Activated T-cell treated with anti-CD3 and anti-CD28 coated beads for 1 hour (primary cell): ENCODE results near the gene ZNF275.
"Not testable (repeated sequence)": the region's sequence is repeated elsewhere in the genome, so short reads cannot be mapped to it uniquely, and the experiment has no call there.

ENCODE experiments used
- DNase-seq: peaks from one replicate; pipeline ENCODE4 v3.0.0-alpha.2; 2020; ENCODE audit warnings: low read depth

The ZNF275 gene

DNA sequence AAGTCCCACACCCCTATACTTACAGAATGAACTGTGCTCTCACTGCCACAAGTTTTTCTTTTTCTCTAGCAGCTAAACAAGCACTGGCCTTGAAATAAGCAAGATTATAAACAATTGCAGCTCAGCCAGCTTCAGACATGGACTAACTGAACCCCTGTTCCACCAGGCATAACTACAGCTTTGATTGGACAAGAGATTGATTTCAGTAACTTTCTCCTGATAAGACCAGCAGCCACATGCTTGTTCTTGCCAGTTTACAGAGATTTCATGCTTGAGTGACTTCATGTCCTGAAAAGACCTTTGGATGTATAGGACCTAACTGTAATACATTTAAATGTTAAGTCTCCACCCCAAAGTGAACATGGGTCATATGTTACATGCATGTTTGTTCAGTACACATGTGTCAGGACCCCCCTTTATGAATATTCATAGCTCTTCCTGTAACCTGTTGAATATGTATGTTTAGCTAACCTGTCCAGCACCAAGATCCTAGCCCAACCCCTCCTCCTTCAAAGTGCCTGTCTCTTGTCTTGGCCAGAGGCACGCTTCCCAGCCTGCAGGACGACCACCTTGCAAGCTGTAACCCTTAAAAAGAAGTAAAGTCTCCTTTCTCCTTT is 27.9 kb downstream of the ZNF275 start:
- DNase-seq = no peak

DNA sequence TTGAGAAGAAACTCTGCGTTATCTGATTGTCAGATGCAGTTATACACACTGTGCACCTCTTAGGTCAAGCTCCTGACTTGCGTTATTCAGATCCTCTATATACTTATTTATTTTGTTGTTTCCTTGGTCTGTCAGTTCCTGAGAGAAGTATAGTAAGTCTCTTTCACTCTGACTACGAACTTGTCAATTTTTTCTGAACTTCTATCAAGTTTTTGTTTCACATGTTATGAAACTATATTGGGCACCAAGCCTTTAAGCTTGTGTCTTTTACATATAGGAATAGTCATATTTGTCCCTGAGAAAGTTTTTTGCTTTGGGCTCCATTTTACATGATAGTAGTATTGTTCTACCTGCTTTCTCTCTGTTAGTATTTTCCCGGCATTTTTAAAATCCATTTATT is 31.7 kb downstream of the ZNF275 start:
- no peak for DNase-seq

- no peak for DNase-seq
These were observed 32.2 kb downstream of the ZNF275 start for GRCh38 chrX:153366119-153366518.

- no peak for DNase-seq
These were observed 33.1 kb downstream of the ZNF275 start for GRCh38 chrX:153366878-153367538.

DNA sequence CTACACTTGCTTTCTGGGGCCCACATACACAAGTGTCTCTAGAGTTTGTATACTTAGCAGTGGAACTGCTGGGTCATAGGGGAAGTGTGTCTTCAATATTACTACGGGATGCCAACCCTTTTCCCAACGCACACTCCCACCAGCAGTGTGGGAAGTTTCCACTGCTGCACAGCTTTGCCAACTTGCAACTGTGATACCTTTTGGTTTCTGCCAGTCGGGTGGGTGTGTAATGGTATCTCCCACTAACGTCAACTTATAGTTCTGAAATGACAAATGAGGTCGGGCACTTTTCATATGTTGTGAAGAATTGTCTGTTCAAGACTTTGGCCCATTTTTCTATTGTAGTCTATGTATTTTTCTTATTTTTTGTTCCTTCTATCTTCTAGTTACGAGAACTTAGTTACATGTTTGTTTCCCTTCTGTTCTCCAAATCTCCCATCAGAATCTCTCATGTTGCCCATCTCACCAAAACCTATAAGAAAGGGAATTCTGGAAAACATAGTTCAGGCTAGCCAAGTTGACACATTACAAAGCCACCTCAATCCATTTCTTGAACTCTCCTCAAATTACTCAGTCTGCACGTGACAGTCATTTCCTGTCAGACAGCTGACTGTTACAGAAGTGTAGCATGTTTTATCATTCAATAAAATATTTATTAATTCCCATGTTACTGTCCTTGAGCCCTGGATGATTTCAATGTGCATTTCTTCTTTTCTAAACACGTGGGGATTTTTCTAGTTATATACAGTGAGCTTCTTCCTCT is 36.5 kb downstream of the ZNF275 start:
- DNase-seq = no peak

DNA sequence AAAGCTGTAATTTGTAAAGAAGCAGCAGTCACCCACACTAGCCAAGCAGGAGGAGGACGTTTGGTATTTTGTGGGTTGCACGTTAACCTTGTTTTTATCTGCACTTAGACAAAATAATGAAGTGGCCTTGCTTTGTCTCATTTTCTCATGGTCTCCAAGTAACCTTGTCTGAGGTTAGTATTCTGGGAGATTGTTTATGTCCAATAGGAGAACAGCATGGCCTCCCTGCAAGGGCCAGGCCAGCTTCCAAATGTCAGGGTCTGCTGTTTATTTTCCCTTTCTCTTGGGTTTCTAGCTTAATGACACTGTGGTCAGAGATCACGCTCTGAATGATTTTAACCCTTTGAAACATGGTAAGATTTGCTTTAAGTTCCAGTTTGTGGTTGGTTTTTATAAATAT is 37.3 kb downstream of the ZNF275 start:
- no peak for DNase-seq

GRCh38 chrX:153372949-153373348 is 39.0 kb downstream of the ZNF275 start:
- DNase-seq = no peak

GRCh38 chrX:153374426-153374825 is 40.5 kb downstream of the ZNF275 start:
- DNase-seq = no peak

DNA sequence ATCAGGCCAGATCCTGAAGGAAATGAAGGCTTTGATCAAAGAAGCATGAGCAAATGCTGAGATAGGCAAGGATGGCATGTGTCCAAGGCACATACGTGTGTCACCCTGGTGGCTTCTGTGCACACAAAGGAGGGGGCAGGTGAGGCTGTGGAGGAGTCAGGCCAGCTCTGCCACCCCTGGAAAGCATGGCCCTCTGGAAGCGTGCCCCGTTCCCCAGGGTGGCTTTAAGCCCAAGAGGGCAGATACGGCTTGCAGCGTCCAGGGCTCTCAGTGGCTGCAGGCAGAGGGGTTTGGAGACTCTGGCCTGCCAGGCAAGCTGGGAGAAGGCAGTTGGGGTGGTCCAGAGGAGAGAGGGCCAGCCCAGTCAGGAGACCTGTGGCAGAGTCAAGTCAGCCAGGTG is 41.6 kb downstream of the ZNF275 start:
- no peak for DNase-seq

- no peak for DNase-seq
These were observed 43.8 kb downstream of the ZNF275 start for GRCh38 chrX:153377727-153378126.

- DNase-seq = no peak
These were observed 44.7 kb downstream of the ZNF275 start for GRCh38 chrX:153378607-153379006.

GRCh38 chrX:153379508-153379907 is 45.6 kb downstream of the ZNF275 start:
- DNase-seq = no peak

DNA sequence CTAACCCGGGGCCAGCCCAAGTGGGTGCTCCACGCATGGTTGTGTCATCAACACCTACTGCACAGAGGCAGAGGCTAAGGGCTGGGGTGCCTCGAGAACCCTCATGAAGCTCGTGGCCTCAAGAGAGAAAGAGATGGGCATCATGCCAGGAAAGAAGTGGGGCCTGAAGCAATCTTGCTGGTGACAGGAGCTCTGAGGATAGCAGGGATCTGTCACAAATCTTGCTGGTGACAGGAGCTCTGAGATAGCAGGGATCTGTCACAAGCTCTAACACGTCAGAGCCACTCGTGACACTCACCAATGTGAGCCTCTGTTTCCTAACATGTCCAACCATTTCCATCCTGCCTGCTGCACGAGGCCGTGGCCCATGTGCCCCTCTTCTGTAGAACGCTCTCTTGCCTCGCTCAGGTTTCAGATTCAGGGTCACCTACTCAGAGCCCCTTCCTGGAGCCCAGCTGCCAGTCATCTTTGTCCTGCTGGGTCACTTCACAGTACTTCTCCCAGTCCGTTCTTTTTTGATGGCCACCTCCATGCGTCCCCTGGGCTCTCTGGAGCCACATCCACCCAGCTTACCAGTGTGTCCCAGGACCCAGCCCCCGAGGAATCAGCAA is 46.1 kb downstream of the ZNF275 start:
- DNase-seq = no peak

DNA sequence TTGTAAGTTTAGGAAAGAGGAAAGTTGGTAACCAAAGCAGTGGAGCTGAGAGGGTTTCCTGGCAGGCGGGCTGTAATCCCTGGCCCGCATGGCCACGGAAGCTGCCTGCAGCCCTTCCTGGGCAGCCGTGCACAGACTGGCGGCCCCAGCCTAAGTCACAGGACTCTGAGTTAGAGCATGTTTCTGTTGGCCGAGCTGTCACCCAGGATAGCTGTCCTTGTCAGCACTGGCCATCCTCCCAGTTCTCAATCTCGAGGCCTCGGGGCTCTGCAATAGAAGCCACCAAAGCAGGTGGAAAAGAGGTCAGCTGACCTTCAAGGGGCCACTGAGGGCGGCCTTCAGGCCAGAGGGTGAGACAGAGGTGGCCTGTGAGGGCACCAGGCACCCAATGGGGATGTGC is 46.7 kb downstream of the ZNF275 start:
- no peak for DNase-seq

GRCh38 chrX:153381684-153382532 is 48.0 kb downstream of the ZNF275 start:
- DNase-seq = no peak

- no peak for DNase-seq
These were observed 48.9 kb downstream of the ZNF275 start for GRCh38 chrX:153382563-153383482.

GRCh38 chrX:153384390-153384789 is 50.4 kb downstream of the ZNF275 start:
- DNase-seq = no peak

GRCh38 chrX:153384973-153385372 is 51.0 kb downstream of the ZNF275 start:
- not testable (repeated sequence) for DNase-seq

DNA sequence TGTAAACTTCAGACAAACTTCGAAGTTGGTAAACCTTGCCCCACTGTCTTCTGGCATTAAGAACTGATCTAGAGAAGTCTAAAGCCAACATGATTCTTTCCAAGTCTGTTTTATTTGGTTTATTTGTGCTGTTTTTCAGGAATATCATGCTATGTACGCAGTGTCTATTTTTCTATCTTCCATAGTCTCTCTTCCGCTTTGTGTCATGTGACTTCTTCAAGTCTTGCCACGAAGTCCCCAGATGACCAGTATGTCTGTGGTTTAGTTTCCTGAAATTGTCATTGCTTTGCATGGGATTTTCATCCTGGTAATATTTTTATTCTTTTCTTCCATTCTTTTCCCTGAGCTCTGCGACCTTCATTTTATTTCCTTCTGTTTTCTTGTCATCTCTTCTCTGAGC is 52.1 kb downstream of the ZNF275 start:
- DNase-seq = no peak

GRCh38 chrX:153387345-153387744 is 53.4 kb downstream of the ZNF275 start:
- no peak for DNase-seq
